HepG2 (cell line): Measurements from ENCODE around the gene CLHC1. TPM values are rescaled to one million over a fixed set of nuclear protein-coding genes. Genes with fewer than 3 reads are reported as not detected.

Experiments used
- ASH2L ChIP-seq: fragments of 300-600, 200-600 bp; sonication (generic); IDR thresholded peaks from 2 replicates; pipeline ENCODE4 v1.7.0; 2017; ENCODE audit warnings: low read depth, mild to moderate bottlenecking, moderate library complexity, mixed read lengths, low read length; ENCODE audit not compliant: insufficient read length
- CAMTA2 ChIP-seq: sonication (generic); formaldehyde crosslinking; IDR thresholded peaks from 2 replicates; pipeline ENCODE4 v1.4.0; 2020; ENCODE audit warnings: mild to moderate bottlenecking, missing genetic modification reagents, borderline replicate concordance
- ETV6 ChIP-seq: sonication (generic); formaldehyde crosslinking; conservative IDR thresholded peaks from 2 replicates; pipeline ENCODE4 v1.4.0; 2020; ENCODE audit warnings: missing genetic modification reagents
- HNRNPL ChIP-seq: fragments of 200-400 bp; formaldehyde crosslinking; IDR thresholded peaks from 2 replicates; pipeline ENCODE4 v1.6.1; 2017; ENCODE audit warnings: mild to moderate bottlenecking, low read depth, low read length
- JUNB ChIP-seq: sonication (generic); formaldehyde crosslinking; IDR thresholded peaks from 2 replicates; pipeline ENCODE4 v1.8.0; 2022; ENCODE audit warnings: missing genetic modification reagents, mild to moderate bottlenecking, borderline replicate concordance
- SALL2 ChIP-seq: sonication (generic); formaldehyde crosslinking; IDR thresholded peaks from 2 replicates; pipeline ENCODE4 v1.8.1; 2023; ENCODE audit warnings: mild to moderate bottlenecking, missing genetic modification reagents, inconsistent platforms
- ZBTB34 ChIP-seq: sonication (generic); formaldehyde crosslinking; IDR thresholded peaks from 2 replicates; pipeline ENCODE4 v1.8.0; 2022; ENCODE audit warnings: mild to moderate bottlenecking, missing genetic modification reagents
- ZEB1 ChIP-seq: IDR thresholded peaks from 2 replicates; pipeline ENCODE4 v1.6.1; 2012; ENCODE audit warnings: mild to moderate bottlenecking, low read depth, inconsistent platforms; ENCODE audit not compliant: insufficient replicate concordance
- ZNF367 ChIP-seq: sonication (generic); formaldehyde crosslinking; IDR thresholded peaks from 2 replicates; pipeline ENCODE4 v1.4.0; 2020; ENCODE audit warnings: missing genetic modification reagents, borderline replicate concordance
- ZNF878 ChIP-seq: sonication (generic); formaldehyde crosslinking; IDR thresholded peaks from 2 replicates; pipeline ENCODE4 v1.8.1; 2023; ENCODE audit warnings: mild to moderate bottlenecking, missing genetic modification reagents, moderate library complexity
- polyA plus RNA-seq, 8 experiments: library from polyadenylated mRNA; depleted of rRNA in 3 of 8; stranded (reverse) in 7 of 8; unstranded in 1 of 8; fragments of >200 nt; fragmentation: Illumina TruSeq in 4 of 8; extraction: Trizol in 4 of 8; gene quantifications; 2 replicates each; pipeline versions ENCODE4 v1.2.1 to v1.2.3, GENCODE V29; 2011 to 2016; ENCODE audit warnings: low read depth in 4 of 8, missing spikeins in 1 of 8, mixed read lengths in 1 of 8; ENCODE audit not compliant: insufficient read depth in 1 of 8
- total RNA-seq, 5 experiments: library from RNA; depleted of rRNA; stranded (reverse); fragments of >200 nt; fragmentation: Illumina TruSeq; extraction: Trizol; gene quantifications; 2 replicates each; pipeline ENCODE4 v1.2.3, GENCODE V29; 2016; ENCODE audit warnings: low read depth in 1 of 5

CLHC1 gene
- total and polyA plus RNA-seq, 2 of the 13 experiments (the other 11 are each of a cell fraction or from before 2014, with no cell fraction given): 9.8 to 12.6 TPM

GRCh38 chr2:55268907-55269644, 37.0 kb upstream of the CLHC1 start, which contains the start of gene MTIF2 (continued):
- TF ChIP-seq HNRNPL: peak; percentile 84; the same call in 1 of the 2 replicates
- TF ChIP-seq ZNF878: peak; percentile 99
- TF ChIP-seq ZEB1: peak; percentile 93
- no peak; the same call in 1 of the 2 replicates for TF ChIP-seq JUNB (CRISPR knock-in tag)
- TF ChIP-seq ASH2L: peak; percentile 99
- peak; percentile 84; the same call in 1 of the 2 replicates for TF ChIP-seq CAMTA2 (CRISPR knock-in tag)
- TF ChIP-seq ETV6 (CRISPR knock-in tag): peak; percentile 92; the same call in 1 of the 2 replicates
- peak; percentile 92 for TF ChIP-seq ZBTB34 (CRISPR knock-in tag)
- TF ChIP-seq SALL2: peak; percentile 96
- peak; percentile 58; the same call in 1 of the 2 replicates for TF ChIP-seq ZNF367 (CRISPR knock-in tag)
